ENCODE data around the gene OGDH.
"Not testable (repeated sequence)": the region's sequence is repeated elsewhere in the genome, so short reads cannot be mapped to it uniquely, and the experiment has no call there.

OGDH gene

DNA sequence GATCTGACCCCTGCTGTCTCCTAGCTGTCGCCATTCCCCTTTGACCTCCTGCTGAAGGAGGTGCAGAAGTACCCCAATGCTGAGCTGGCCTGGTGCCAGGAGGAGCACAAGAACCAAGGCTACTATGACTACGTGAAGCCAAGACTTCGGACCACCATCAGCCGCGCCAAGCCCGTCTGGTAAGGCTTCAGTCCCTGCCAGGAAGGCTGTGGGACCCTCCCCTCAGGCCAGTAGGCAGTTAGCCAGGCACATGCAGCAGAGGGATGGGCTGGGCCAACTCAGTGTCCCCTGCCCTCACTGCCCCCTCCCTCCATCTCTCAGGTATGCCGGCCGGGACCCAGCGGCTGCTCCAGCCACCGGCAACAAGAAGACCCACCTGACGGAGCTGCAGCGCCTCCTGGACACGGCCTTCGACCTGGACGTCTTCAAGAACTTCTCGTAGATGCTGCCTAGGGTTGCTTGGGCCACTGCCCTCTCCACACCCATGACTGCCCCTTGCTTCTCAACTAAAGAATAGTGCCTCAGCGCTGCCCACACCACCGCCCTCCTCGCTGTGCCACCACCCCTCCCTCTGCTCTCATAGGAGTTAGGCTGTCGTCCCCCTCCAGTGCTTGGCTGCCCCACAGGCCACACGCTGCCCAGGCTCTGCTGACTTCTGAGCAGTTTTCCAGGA, 101.3 kb downstream of the OGDH start:
- DNase-seq = no peak

DNA sequence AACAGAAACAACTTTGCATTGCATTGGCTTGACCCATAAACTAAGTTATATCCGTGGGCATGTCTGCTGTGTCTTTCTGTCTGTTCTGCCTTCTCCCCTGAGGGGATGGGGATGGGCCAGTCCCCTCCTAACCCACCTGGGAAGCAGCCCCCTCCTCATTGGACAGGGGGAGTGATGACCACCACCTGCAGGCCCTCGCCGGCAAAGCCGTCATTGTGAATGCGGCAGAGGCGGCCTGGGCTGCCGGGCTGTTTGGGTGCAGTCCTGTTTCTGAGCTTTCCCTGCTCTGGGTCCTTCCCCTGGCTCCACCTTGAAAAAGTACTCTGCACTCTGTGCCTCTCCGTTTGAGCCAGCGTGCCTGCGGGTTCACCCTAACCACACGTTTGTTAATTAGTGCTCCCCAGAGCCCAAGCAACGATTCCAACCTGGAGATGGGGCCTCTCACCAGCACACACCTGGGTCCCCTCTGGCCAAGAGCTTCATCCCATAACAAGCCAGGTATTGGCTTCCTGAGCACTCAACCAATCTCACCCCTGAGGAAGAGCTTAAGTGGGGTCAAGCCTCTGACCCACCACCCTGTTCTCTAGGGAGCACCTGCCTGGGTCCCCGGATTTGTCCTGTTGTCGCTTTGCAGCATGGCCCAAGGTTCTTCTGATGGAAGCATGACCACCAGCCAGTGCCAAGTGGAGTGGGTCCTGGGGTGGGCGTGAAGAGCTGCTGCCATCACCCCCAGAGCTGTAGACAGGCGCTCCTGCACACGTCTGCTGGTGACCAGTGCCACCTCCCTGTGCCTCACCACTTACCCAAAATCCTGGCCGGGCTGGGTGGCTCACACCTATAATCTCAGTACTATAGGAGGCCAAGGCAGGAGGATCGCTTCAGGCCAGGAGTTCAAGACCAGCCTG, 102.8 kb downstream of the OGDH start:
- no peak for DNase-seq

DNA sequence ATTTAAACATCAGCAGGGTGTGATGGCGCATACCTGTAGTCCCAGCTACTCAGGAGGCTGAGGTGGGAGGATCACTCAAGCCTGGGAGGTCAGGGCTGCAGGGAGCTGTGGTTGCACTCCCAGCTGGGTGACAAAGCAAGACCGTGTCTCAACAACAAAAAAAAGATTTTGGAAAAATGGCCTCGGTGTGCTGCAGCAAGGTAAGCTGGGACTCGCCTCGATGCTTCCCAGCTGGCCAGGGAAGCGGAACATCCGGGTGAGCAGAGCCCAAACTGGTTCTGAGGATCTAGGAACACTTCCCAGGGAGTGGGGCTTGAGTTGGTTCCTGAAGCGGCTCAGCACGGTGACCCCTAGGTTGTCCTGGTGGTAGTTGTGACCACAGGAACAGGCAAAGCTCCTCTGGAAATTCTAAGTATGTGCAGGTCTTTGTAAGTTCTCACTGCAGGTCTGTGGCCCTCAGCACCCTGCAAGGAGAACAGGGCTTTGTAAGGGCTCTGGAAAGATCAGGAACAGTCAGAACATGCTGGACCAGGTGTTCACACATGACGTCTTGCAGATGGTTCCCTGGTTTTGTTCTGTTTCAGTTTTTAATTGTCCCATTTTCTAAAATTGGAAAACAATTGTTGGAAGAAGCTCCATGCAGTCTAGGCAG, 103.6 kb downstream of the OGDH start:
- DNase-seq = no peak

DNA sequence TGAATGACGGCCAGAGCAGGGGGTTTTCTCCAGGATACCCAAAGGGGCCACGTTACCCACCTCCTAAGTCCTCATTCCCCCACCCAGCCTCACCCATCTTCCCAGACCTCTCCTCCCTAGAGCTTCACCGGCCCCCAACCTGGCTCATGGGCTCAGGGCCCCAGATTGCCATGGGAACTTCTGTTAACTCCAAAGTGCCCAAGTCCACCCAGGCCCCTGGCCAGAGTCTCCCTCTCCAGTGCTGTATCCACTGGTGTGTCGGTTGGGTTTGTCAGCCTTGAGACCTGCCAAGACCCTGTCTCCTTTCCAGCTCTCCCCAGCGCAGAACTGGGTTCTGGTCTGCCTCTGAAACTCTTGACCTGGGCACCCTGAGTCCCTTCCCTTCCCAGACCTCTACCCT, 105.1 kb downstream of the OGDH start:
- no peak for DNase-seq

DNA sequence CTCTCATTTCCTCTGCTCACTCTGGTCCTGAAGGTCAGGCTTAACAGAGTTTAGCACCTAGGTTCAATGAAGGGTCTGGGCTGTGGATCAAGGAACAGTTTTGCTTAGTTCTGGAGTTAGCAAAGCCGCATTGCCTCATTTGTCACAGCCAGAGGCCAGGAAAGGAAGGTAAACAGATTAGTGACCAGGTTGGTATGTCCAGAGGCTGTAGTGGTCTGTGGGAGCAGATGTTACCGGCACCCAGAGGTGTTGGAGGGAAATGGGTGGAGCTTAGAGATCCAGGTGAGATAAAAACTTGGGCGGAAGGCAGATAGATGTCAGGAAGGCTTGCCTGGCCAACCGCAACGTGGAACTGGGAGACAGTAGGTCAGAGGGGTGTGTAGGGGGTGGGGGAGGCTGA, 105.6 kb downstream of the OGDH start:
- no peak for DNase-seq

DNA sequence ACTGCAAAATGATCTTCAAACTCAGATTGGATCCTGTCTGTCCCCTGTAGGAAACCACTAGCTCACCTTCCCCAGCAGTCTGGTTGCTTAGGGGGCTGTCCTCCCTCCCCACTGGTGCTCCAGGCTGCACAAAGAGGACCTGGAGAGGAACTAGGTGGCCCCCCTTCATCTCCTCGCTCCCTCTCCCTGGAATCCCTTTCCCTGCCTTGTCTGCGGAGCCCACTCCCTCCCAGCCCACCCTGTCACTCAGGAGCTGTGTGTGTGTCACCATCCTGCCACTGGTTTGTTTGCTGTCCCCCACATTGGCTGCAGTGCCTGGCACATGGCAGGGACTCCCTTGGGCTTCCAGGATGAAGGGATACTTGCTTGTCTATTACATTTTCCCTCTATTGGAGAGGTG, 106.7 kb downstream of the OGDH start:
- DNase-seq = no peak

DNA sequence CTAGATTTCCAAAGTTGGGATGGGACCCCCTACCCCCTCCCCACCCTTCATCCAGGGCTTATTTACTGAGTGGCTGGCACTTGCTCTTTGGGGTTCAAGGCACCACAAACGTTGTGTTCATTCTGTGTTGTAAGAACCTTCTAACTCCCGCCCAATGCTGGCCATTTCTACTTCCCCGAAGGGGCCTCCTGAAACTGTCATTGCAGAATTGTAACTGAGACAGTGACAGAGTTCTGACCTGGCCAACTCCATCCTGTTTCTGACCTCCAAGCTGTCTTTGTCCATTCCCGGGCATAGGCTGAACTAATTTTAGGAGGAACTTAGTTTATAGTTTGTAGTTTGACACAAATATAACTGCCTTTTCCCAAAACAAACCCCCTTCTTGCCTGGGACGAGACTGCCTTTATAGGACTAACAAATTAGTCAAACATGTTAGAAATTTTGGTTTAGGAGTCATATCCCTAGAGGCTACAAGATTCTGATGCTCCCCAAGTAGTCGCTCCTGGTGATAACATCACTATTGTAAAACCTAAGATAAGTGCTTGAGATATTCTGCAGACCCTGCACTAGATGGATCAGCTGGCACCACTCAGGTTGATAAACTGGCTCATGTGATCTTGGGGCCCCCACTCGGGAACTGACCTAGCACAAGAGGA, 107.4 kb downstream of the OGDH start:
- peak; percentile 29 for DNase-seq

DNA sequence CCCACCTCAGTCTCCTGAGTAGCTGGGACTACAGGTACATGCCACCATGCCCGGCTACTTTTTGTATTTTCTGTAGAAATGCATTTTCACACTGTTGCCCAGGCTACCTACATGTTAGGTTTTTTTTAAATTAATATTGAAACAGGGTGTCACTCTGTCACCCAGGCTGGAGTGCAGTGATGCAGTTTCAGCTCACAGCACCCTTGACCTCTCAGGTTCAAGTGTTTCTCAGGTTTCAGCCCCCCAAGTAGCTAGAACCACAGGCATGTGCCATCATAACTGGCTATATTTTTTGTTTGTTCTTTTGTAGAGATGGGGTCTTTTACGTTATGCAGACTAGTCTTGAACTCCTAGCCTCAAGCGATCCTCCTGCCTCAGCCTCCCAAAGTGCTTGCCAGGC, 109.8 kb downstream of the OGDH start:
- no peak for DNase-seq

DNA sequence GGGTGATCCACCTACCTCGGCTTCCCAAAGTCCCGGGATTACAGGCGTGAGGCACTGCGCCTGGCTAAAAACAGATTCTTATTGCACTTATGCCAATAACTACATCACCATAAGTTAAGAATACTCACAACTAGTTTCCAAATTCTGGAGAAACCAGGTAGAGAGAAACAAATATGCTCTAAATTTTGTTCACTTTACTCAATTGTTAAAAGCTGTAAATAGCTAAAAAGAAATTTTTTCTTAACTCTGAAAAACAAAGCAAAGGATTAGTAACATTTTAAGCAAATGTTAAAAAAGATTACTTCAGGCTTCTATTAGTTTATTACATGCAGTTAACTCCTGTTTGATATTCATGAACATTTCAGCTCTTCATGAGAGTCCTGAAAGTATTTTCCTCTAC, 113.9 kb downstream of the OGDH start:
- DNase-seq = no peak

DNA sequence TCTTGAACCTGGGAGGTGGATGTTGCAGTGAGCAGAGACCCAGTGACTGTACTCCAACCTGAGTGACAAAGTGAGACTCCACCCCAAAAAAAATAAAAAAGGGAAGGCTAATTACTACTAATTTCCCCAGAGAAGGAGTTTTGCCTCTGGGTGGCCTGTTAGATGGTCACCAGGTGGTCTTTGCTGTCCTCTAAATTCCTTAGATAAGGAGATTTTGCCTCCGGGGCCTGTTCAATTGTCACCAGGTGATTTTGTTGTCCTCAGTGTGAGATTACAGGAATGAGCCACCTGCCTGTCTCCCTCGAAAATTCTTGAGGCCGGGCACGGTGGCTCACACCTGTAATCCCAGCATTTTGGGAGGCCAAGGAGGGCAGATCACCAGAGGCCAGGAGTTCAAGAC, 117.8 kb downstream of the OGDH start:
- DNase-seq = no peak

DNA sequence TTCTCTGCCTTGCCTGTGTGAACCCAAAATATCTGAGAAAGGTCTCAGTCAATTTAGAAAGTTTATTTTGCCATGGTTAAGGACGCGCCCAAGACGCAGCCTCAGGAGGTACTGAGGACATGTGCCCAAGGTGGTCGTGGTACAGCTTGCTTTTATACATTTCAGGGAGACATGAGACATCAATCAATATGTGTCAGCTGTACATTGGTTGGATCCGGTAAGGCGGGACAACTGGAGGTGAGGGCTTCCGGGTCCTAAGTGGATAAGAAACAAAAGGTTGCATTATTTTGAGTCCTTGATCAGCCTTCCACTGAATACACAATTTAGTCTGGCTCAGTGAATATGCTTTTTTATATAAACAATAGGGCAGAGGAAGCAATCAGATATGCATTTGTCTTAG, 119.8 kb downstream of the OGDH start:
- DNase-seq = not testable (repeated sequence)

DNA sequence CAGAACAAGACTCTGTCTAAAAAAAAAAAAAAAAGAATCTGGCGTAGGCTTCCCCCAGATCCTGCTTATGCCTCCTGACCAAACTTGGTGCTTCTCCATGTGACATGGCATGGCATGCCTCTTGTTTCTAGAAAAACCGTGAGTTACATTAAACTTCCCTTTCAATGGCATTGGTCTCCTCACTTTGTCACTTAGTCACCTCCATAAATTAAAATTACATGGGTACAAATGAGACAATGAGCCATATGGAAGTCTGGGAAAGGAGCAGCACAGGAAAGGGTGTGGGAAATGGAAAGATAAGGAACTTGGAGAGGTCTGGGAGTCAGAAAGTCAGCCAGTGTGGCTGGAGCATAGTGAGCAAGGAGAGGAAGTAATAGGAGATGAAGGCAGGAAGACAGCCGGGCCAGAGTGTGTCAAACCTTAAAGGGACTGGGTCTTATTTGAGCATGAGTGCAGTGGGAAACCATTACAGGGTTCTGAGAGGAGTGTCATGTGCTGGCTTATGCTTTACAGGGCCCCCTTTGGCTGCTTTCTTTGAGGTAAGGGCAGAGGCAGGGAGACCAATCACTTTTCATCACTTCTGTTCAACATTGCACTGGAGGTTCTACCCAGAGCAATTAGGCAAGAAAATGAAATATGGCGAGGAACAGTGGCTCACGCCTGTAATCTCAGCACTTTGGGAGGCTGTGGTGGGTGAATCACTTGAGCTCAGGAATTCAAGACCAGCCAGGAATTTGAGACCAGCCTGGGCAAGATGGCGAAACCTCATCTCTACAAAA, 120.9 kb downstream of the OGDH start:
- peak; percentile 91 for DNase-seq

DNA sequence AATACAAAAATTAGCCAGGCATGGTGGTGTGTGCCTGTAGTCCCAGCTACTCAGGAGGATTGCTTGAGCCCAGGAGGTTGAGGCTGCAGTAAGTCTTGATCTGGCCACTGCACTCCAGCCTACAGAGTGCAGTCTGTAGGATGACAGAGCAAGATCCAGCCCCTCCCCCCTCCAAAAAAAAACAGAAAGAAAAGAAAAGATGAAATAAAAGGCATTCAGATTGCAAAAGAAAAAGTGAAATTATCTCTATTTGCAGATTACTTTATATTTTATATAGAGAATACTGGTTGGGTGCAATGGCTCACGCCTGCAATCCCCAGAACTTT, 121.5 kb downstream of the OGDH start:
- DNase-seq = no peak

DNA sequence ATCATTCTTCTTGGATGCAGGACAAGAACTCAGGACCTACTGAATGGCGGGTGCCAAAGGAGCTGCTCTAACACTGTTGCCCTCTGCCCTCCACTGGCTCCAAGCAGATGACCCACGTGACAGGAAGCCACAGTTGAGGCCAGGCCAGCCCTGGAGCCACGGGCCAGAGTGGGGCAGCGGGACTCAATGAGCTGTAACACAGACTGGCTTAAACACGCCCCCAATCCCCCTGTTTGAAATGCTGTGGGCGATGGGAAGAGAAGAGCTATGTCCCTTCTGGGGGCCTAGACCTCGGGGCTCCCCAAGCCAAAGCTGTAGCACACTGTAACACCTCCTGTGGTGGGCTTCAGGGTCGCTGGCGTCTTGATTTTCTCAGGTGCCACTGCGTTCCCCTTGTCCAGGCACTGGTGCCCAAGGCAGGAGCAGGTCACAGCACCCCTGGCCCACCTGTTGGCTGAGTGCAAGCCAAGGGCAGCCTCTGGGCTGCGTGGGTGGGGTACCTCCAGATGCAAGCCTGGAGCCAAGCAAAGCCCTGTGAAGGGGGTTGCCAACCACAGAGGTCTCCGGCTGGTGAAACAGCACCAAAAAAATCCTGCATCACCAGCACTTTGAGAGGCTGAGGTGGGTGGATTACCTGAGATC, 123.6 kb downstream of the OGDH start:
- no peak for DNase-seq

DNA sequence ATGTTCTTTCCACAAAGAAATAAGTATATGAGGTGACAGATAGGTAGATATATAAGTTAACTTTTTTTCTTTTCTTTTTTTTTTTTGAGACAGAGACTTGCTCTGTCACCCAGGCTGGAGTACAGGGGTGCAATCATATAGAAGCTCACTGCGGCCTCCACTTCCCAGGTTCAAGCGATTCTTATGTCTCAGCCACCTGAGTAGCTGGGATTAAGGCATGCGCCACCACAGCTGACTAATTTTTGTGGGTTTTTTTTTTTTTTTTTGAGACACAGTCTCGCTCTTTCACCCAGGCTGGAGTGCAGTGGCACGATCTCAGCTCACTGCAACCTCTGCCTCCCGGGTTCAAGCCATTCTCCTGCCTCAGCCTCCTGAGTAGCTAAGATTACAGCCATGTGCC, 126.5 kb downstream of the OGDH start:
- not testable (repeated sequence) for DNase-seq

DNA sequence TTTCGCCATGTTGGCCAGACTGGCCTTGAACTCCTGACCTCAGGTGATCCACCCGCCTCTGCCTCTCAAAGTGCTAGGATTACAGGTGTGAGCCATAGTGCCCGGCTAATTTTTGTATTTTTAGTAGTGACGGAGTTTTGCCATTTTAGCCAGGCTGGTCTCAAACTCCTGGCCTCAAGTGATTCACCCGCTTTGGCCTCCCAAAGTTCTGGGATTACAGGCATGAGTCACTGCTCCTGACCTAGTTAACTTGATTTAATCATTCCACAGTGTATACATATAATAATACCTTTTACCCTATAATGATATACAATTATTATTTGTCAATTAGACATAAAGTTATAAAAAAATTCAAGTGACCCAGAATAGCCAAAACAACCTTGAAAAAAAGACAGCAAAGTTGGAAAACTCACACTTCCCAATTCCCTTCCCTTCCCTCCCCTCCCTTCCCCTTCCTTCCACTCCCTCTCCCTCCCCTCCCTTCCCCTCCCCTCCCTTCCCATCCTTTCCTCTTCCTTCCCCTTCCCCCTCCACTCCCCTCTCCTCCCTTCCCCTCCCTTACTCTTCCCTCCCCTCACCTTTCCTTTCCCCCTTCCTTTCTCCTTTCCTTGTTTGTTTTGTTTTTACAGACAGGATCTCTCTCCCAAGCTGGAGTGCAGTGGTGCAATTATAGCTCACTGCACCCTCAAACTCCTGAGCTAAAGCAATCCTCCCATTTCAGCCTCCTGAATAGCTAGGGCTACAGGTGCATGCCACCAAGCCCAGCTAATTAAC, 127.5 kb downstream of the OGDH start:
- DNase-seq = peak; percentile 79

DNA sequence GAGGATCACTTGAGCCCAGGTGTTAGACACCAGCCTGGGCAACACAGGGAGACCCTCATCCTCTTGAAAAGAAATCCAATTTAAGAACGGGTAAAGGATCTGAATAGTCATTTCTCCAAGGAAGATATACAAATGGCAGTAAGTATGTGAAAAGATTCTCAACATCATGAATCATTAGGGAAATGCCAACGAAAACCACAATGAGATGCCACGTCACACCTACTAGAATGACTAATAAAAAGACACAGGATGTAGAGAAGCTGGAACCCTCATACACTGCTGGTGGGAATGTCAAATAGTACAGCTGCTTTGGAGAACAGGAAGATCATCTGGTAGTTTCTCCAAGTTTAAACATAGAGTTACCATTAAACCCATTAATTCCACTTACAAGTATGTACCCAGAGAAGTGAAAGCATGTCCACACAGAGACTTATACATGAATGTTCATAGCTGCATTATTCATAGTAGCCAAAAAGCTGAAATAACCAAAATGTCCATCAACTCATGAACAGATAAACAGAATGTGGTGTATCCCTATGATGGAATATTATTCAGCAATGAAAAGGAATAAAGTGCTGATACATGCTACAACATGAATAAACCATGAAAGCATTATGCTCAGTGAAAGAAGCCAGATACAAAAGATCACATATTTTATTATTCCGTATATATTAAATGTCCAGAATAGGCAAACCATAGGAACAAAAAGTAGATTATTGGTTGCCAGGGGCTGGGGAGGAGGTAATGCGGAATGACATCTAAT, 129.2 kb downstream of the OGDH start:
- DNase-seq = peak; percentile 98

DNA sequence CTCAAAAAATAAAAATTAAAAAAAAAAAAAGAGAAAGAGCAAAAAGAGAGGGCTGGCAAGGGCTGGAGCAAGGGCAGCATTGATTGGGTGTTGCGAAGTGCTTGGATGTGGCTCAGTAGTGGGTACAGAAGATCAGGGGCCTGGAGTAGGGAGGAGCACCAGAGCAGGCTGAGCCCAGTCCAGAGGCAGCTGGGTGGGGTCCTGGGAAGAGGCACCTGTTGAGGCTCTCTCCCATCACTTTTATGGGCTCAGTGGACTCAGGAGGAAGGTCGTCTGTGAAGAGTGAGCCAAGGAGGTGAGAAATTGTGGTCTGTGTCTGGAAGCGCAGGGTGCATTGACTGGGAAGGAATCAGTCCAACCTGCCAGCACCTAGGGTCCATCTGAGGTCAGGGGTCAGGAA, 130.5 kb downstream of the OGDH start:
- DNase-seq = no peak

DNA sequence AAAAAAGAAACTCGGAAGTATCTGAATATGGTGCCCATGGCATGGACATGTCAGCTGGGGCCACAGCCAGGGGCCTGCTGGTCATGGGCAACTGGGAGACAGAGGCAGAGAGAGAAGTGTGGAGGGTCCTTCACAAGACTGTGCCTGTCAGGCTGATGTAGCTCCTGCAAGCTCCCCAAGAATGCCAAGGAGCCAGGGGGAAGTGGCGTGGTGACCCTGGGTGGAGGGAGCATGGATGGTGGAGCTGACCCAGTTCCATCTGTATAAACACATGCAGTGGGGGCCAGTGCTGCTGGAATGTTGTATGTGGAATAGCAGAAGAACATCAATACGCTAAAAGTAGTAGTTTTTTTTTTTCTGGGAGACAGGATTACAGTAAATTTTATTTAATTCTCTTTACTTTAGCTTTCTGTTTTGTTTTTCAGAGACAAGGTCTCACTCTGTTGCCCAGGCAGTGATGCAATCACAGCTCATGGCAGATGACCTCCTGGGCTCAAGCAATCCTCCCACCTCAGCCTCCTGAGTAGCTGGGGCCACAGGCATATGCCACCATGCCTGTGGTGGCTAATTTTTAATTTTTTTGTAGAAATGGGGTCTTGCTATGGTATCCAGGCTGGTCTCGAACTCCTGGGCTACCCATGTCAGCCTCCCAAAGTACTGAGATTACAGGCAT, 131.8 kb downstream of the OGDH start:
- peak; percentile 46 for DNase-seq

Data from fibroblast of skin of scalp (primary cell).